H9 (cell line): ENCODE results near the gene VPS13C. TPM values are rescaled to one million over a fixed set of nuclear protein-coding genes. Genes with fewer than 3 reads are reported as not detected.

Experiments used
- DNase-seq: peaks from one replicate; pipeline ENCODE4 v3.0.0-alpha.2; 2017
- H2AFZ ChIP-seq: one replicate; pipeline ENCODE4 v1.6.1; 2013; ENCODE audit warnings: mild to moderate bottlenecking, low read length, control low read depth, moderate library complexity
- H2AK5ac ChIP-seq: 2 replicates; pipeline ENCODE4 v1.6.1; 2013; ENCODE audit warnings: low read length, control low read depth, mixed read lengths; ENCODE audit not compliant: insufficient read length
- H2BK120ac ChIP-seq: one replicate; pipeline ENCODE4 v1.6.1; 2013; ENCODE audit warnings: low read depth, mild to moderate bottlenecking, low read length, control low read depth, inconsistent platforms; ENCODE audit not compliant: poor library complexity, severe bottlenecking
- H2BK12ac ChIP-seq: 2 replicates; pipeline ENCODE4 v1.6.1; 2013; ENCODE audit warnings: low read length, control low read depth, mixed read lengths, low read depth; ENCODE audit not compliant: insufficient read length
- H2BK15ac ChIP-seq: 2 replicates; pipeline ENCODE4 v1.6.1; 2013; ENCODE audit warnings: low read depth, low read length, control low read depth
- H2BK20ac ChIP-seq: one replicate; pipeline ENCODE4 v1.6.1; 2013; ENCODE audit warnings: low read depth, mild to moderate bottlenecking, low read length, control low read depth, inconsistent platforms; ENCODE audit not compliant: poor library complexity, severe bottlenecking
- H2BK5ac ChIP-seq: 2 replicates; pipeline ENCODE4 v1.6.1; 2013; ENCODE audit warnings: low read length, control low read depth, mixed read lengths; ENCODE audit not compliant: insufficient read length
- H3K14ac ChIP-seq: 2 replicates; pipeline ENCODE4 v1.6.1; 2013; ENCODE audit warnings: low read length, control low read depth; ENCODE audit not compliant: insufficient read depth
- H3K18ac ChIP-seq: 2 replicates; pipeline ENCODE4 v1.6.1; 2013; ENCODE audit warnings: low read depth, mild to moderate bottlenecking, mixed read lengths, low read length, control low read depth; ENCODE audit not compliant: insufficient read length
- H3K23ac ChIP-seq: 2 replicates; pipeline ENCODE4 v1.6.1; 2013; ENCODE audit warnings: low read length, control low read depth, mixed read lengths, low read depth; ENCODE audit not compliant: insufficient read length
- H3K23me2 ChIP-seq: 2 replicates; pipeline ENCODE4 v1.6.1; 2013; ENCODE audit warnings: low read depth, mild to moderate bottlenecking, mixed read lengths, low read length, control low read depth; ENCODE audit not compliant: insufficient read length, poor library complexity, severe bottlenecking
- H3K27ac ChIP-seq: 2 replicates; pipeline ENCODE4 v1.5.1; 2013; ENCODE audit warnings: low read length, control low read depth, mixed read lengths, low read depth; ENCODE audit not compliant: insufficient read length
- H3K27me3 ChIP-seq: 2 replicates; pipeline ENCODE4 v1.6.1; 2013; ENCODE audit warnings: low read length, control low read depth, inconsistent platforms; ENCODE audit not compliant: insufficient read depth
- H3K4ac ChIP-seq: 2 replicates; pipeline ENCODE4 v1.6.1; 2013; ENCODE audit warnings: low read depth, mild to moderate bottlenecking, control low read depth, inconsistent platforms, low read length, moderate library complexity
- H3K4me1 ChIP-seq: 2 replicates; pipeline ENCODE4 v1.6.1; 2013; ENCODE audit warnings: low read length, control low read depth, inconsistent platforms; ENCODE audit not compliant: insufficient read depth
- H3K4me2 ChIP-seq: 2 replicates; pipeline ENCODE4 v1.6.1; 2013; ENCODE audit warnings: low read length, control low read depth, mixed read lengths; ENCODE audit not compliant: insufficient read length, insufficient read depth
- H3K56ac ChIP-seq: 2 replicates; pipeline ENCODE4 v1.6.1; 2013; ENCODE audit warnings: low read depth, mild to moderate bottlenecking, mixed read lengths, low read length, control low read depth; ENCODE audit not compliant: insufficient read length
- H3K79me1 ChIP-seq: 2 replicates; pipeline ENCODE4 v1.6.1; 2013; ENCODE audit warnings: low read depth, mild to moderate bottlenecking, moderate library complexity, low read length, control low read depth, inconsistent platforms; ENCODE audit not compliant: insufficient read depth, poor library complexity, severe bottlenecking
- H3K79me2 ChIP-seq: 2 replicates; pipeline ENCODE4 v1.6.1; 2013; ENCODE audit warnings: low read length, control low read depth, inconsistent platforms; ENCODE audit not compliant: insufficient read depth
- H3K9ac ChIP-seq: 2 replicates; pipeline ENCODE4 v1.6.1; 2013; ENCODE audit warnings: low read length, control low read depth, mixed read lengths; ENCODE audit not compliant: insufficient read length; ENCODE audit errors: extremely low read depth
- H3K9me3 ChIP-seq: one replicate; pipeline ENCODE4 v1.6.1; 2013; ENCODE audit warnings: low read depth, low read length, inconsistent platforms; ENCODE audit not compliant: control insufficient read depth
- H3T11ph ChIP-seq: one replicate; pipeline ENCODE4 v1.6.1; 2013; ENCODE audit warnings: mild to moderate bottlenecking, low read length, control low read depth, inconsistent platforms
- H4K20me1 ChIP-seq: one replicate; pipeline ENCODE4 v1.6.1; 2013; ENCODE audit not compliant: control insufficient read depth, insufficient read length, insufficient read depth
- H4K5ac ChIP-seq: 2 replicates; pipeline ENCODE4 v1.6.1; 2013; ENCODE audit warnings: low read depth, mild to moderate bottlenecking, mixed read lengths, low read length, control low read depth; ENCODE audit not compliant: insufficient read length
- H4K8ac ChIP-seq: replicated peaks from 2 replicates; pipeline ENCODE4 v1.6.1; 2013; ENCODE audit warnings: low read length, control low read depth, mixed read lengths, low read depth; ENCODE audit not compliant: insufficient read length
- H4K91ac ChIP-seq: 2 replicates; pipeline ENCODE4 v1.6.1; 2013; ENCODE audit warnings: low read depth, mild to moderate bottlenecking, moderate library complexity, mixed read lengths, low read length, control low read depth; ENCODE audit not compliant: insufficient read length
- H3K27ac Mint-ChIP-seq, 3 experiments: 2 replicates in 2 of 3; 3 replicates in 1 of 3; pipeline ENCODE4 v1.8.0; 2020 to 2021; ENCODE audit warnings: mixed read lengths in 3 of 3, mild to moderate bottlenecking in 1 of 3, moderate library complexity in 1 of 3
- H3K27me3 Mint-ChIP-seq: 2 replicates; pipeline ENCODE4 v1.8.0; 2021; ENCODE audit warnings: low read depth, mild to moderate bottlenecking, moderate library complexity, mixed read lengths
- H3K36me3 Mint-ChIP-seq, 3 experiments: 2 replicates in 2 of 3; 3 replicates in 1 of 3; pipeline ENCODE4 v1.8.0; 2020 to 2021; ENCODE audit warnings: low read depth in 3 of 3, mixed read lengths in 3 of 3; ENCODE audit not compliant: insufficient read depth in 1 of 3
- H3K4me1 Mint-ChIP-seq, 2 experiments: 2 replicates each; pipeline ENCODE4 v1.8.0; 2020; ENCODE audit warnings: mixed read lengths in 2 of 2
- H3K4me3 Mint-ChIP-seq, 2 experiments: 2 replicates in 1 of 2; 3 replicates in 1 of 2; pipeline ENCODE4 v1.8.0; 2020 to 2021; ENCODE audit warnings: mild to moderate bottlenecking in 2 of 2, mixed read lengths in 2 of 2, moderate library complexity in 1 of 2
- H3K9me3 Mint-ChIP-seq, 2 experiments: 2 replicates in 1 of 2; 3 replicates in 1 of 2; pipeline ENCODE4 v1.8.0; 2020; ENCODE audit warnings: mild to moderate bottlenecking in 2 of 2, mixed read lengths in 2 of 2, moderate library complexity in 1 of 2
- whole genome bisulfite sequencing: extraction: QIAGEN DNeasy Blood & Tissue Kit; methylation state at CpG from one replicate; pipeline ENCODE4 v1.1.7; 2013; ENCODE audit warnings: missing lambda C conversion rate, low lambda C conversion rate, mixed read lengths; ENCODE audit not compliant: insufficient read length; ENCODE audit errors: extremely low coverage; 5-methylcytosine and 5-hydroxymethylcytosine counted together
- total RNA-seq: library from RNA; stranded (reverse); gene quantifications from 2 replicates; pipeline ENCODE4 v1.2.1, GENCODE V29; 2021
- TF ChIP-seq, protein P1 (sequence below): fragments of 200-600 bp; sonication (generic); conservative IDR thresholded peaks from 3 replicates; pipeline ENCODE4 v1.8.0; 2021; ENCODE audit warnings: antibody characterized with exemption, mild to moderate bottlenecking

Gene VPS13C
- total RNA-seq, 1 experiment from 2014 or later, result 14.2 TPM

DNA sequence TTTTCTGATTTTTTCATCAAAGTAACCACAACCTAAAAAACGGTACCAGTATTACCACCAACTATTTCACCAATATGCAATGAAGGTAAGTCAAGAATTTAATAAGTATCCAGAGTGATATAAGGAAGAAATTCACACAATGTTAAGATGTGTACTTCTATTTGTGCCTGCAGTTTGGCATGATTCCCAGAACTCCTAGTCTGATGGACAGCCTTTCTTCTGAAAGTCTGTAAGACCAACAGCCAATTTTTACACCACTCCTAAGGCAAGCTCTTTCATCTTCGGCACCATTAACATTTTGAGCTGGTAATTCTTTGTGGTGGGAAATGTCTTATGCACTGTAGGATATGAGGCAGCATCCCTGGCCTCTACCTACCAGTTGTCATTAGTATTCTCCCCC, 108.3 kb downstream of the VPS13C start:
- Histone ChIP-seq H4K8ac (no peak overlapping the region), H3K18ac (no peak overlapping the region), H2BK20ac (no peak overlapping the region), H2BK120ac (no peak overlapping the region), H3K4ac (no peak overlapping the region), H3T11ph (no peak overlapping the region), H3K79me1 (no peaks in the 10 kb centered on the region), H3K14ac (no peak overlapping the region), H2BK12ac (no peak overlapping the region), H2BK5ac (no peak overlapping the region), H4K91ac (no peak overlapping the region), H2AK5ac (no peak overlapping the region), H2BK15ac (no peak overlapping the region), H3K27me3 (no peaks in the 10 kb centered on the region), H4K20me1 (no peaks in the 10 kb centered on the region), H3K9ac (no peak overlapping the region), H3K23ac (no peak overlapping the region), H3K4me2 (no peak overlapping the region), H3K9me3 (no peaks in the 10 kb centered on the region), H4K5ac (no peak overlapping the region), H3K79me2 (no peaks in the 10 kb centered on the region), H3K23me2 (no peaks in the 10 kb centered on the region), H3K27ac (no peak overlapping the region), H3K4me1 (no peaks in the 10 kb centered on the region), H2AFZ (no peak overlapping the region), H3K56ac (no peak overlapping the region)
- TF ChIP-seq, protein P1, sequence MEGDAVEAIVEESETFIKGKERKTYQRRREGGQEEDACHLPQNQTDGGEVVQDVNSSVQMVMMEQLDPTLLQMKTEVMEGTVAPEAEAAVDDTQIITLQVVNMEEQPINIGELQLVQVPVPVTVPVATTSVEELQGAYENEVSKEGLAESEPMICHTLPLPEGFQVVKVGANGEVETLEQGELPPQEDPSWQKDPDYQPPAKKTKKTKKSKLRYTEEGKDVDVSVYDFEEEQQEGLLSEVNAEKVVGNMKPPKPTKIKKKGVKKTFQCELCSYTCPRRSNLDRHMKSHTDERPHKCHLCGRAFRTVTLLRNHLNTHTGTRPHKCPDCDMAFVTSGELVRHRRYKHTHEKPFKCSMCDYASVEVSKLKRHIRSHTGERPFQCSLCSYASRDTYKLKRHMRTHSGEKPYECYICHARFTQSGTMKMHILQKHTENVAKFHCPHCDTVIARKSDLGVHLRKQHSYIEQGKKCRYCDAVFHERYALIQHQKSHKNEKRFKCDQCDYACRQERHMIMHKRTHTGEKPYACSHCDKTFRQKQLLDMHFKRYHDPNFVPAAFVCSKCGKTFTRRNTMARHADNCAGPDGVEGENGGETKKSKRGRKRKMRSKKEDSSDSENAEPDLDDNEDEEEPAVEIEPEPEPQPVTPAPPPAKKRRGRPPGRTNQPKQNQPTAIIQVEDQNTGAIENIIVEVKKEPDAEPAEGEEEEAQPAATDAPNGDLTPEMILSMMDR, result no peak
- Mint-ChIP-seq H3K27me3 (no peaks in the 10 kb centered on the region), H3K27ac (no peak overlapping the region), H3K9me3 (peaks cover 0 to 2% of the 10 kb centered on the region in 2 experiments; a peak in 1 of 5 replicates), H3K4me1 (no peaks in the 10 kb centered on the region), H3K4me3 (no peak overlapping the region), H3K36me3 (peaks cover 2 to 5% (median 4%) of the 10 kb centered on the region in 3 experiments)
- no CpG with 5 or more reads among the region's 2 CpGs for WGBS
- no peak for DNase-seq
